HuH-7.5 (cell line): Measurements from ENCODE around the gene ARID5A.
A peak's percentile ranks its signal among the peaks of the same experiment; 100 is the strongest.
"Not testable (repeated sequence)": the region's sequence is repeated elsewhere in the genome, so short reads cannot be mapped to it uniquely, and the experiment has no call there.

Experiments
- DNase-seq: peaks from one replicate; pipeline ENCODE4 v3.0.0; 2011; ENCODE audit warnings: low spot score

ARID5A gene

GRCh38 chr2:96556441-96557330 is 20.1 kb downstream of the ARID5A start:
- DNase-seq: peak; percentile 74

GRCh38 chr2:96557421-96557820 is 20.9 kb downstream of the ARID5A start:
- not testable (repeated sequence) for DNase-seq

- DNase-seq: no peak
Measured at GRCh38 chr2:96558061-96558460, 21.5 kb downstream of the ARID5A start.

GRCh38 chr2:96558485-96558884 is 21.9 kb downstream of the ARID5A start:
- DNase-seq: no peak

- no peak for DNase-seq
Measured at GRCh38 chr2:96564026-96564425, 27.5 kb downstream of the ARID5A start.

GRCh38 chr2:96564563-96564962 is 28.0 kb downstream of the ARID5A start:
- DNase-seq: no peak

GRCh38 chr2:96565111-96565510 is 28.6 kb downstream of the ARID5A start:
- no peak for DNase-seq

- DNase-seq: no peak
Measured at GRCh38 chr2:96568094-96568493, 31.5 kb downstream of the ARID5A start.

- DNase-seq: no peak
Measured at GRCh38 chr2:96574364-96574763, 37.8 kb downstream of the ARID5A start.

- DNase-seq: no peak
Measured at GRCh38 chr2:96575785-96576456, 39.4 kb downstream of the ARID5A start.

GRCh38 chr2:96577501-96577900 is 40.9 kb downstream of the ARID5A start:
- no peak for DNase-seq

GRCh38 chr2:96578731-96579130 is 42.2 kb downstream of the ARID5A start:
- no peak for DNase-seq

GRCh38 chr2:96579422-96579821 is 42.9 kb downstream of the ARID5A start:
- no peak for DNase-seq

GRCh38 chr2:96580771-96581170 is 44.2 kb downstream of the ARID5A start:
- peak; percentile 28 for DNase-seq

GRCh38 chr2:96584017-96584416 is 47.5 kb downstream of the ARID5A start:
- DNase-seq: no peak

GRCh38 chr2:96587843-96588242 is 51.3 kb downstream of the ARID5A start:
- no peak for DNase-seq

GRCh38 chr2:96591054-96591453 is 54.5 kb downstream of the ARID5A start:
- DNase-seq: no peak

GRCh38 chr2:96591494-96591893 is 54.9 kb downstream of the ARID5A start:
- no peak for DNase-seq

- no peak for DNase-seq
Measured at GRCh38 chr2:96594282-96594681, 57.7 kb downstream of the ARID5A start.

- no peak for DNase-seq
Measured at GRCh38 chr2:96594691-96595152, 58.2 kb downstream of the ARID5A start.

- DNase-seq: no peak
Measured at GRCh38 chr2:96596596-96596995, 60.0 kb downstream of the ARID5A start.

- no peak for DNase-seq
Measured at GRCh38 chr2:96599941-96600340, 63.4 kb downstream of the ARID5A start.
